Measurements from ENCODE around the gene EMC9.

The EMC9 gene

GRCh38 chr14:24183014-24183481, 41.7 kb upstream of the EMC9 start:
- H3K36me3 ChIP-seq (ENCODE audit: insufficient read depth, low read length): peaks cover 96% of the 10 kb centered on the region
- H3K9ac ChIP-seq (ENCODE audit: low read depth, low read length): no peak overlapping the region
- no peaks in the 10 kb centered on the region for H3K9me3 ChIP-seq (ENCODE audit: insufficient read depth, low read depth, low read length)
- no peaks in the 10 kb centered on the region for H3K27me3 ChIP-seq (ENCODE audit: insufficient read depth, low read length)
- H3K4me3 ChIP-seq (ENCODE audit: low read length): no peak overlapping the region
- peaks cover 5% of the 10 kb centered on the region; the same call in 1 of the 2 replicates for H3K4me1 ChIP-seq (ENCODE audit: insufficient read depth, low read length)
- WGBS: 94% methylated on average over 15 of the region's 15 CpGs
- no peak overlapping the region for H3K27ac ChIP-seq (ENCODE audit: low read depth, low read length)

- Histone ChIP-seq H3K4me1 (ENCODE audit: insufficient read depth, low read length) (no peaks in the 10 kb centered on the region), H3K9me3 (ENCODE audit: insufficient read depth, low read depth, low read length) (no peaks in the 10 kb centered on the region), H3K36me3 (ENCODE audit: insufficient read depth, low read length) (peaks cover 98% of the 10 kb centered on the region), H3K27ac (ENCODE audit: low read depth, low read length) (no peak overlapping the region), H3K4me3 (ENCODE audit: low read length) (no peak overlapping the region), H3K9ac (ENCODE audit: low read depth, low read length) (no peak overlapping the region), H3K27me3 (ENCODE audit: insufficient read depth, low read length) (no peaks in the 10 kb centered on the region)
- 92% methylated on average over 14 of the region's 14 CpGs for WGBS
These were observed 40.9 kb upstream of the EMC9 start for GRCh38 chr14:24182110-24182882.

GRCh38 chr14:24181371-24182077, 40.1 kb upstream of the EMC9 start:
- H3K9me3 ChIP-seq (ENCODE audit: insufficient read depth, low read depth, low read length): no peaks in the 10 kb centered on the region
- no peak overlapping the region for H3K9ac ChIP-seq (ENCODE audit: low read depth, low read length)
- no peaks in the 10 kb centered on the region for H3K4me1 ChIP-seq (ENCODE audit: insufficient read depth, low read length)
- no peak overlapping the region for H3K4me3 ChIP-seq (ENCODE audit: low read length)
- peaks cover 97% of the 10 kb centered on the region for H3K36me3 ChIP-seq (ENCODE audit: insufficient read depth, low read length)
- WGBS: 94% methylated on average over 19 of the region's 19 CpGs
- no peaks in the 10 kb centered on the region for H3K27me3 ChIP-seq (ENCODE audit: insufficient read depth, low read length)
- no peak overlapping the region for H3K27ac ChIP-seq (ENCODE audit: low read depth, low read length)

GRCh38 chr14:24179961-24180796, 38.8 kb upstream of the EMC9 start:
- Histone ChIP-seq H3K27me3 (ENCODE audit: insufficient read depth, low read length) (no peaks in the 10 kb centered on the region), H3K36me3 (ENCODE audit: insufficient read depth, low read length) (peaks cover 89% of the 10 kb centered on the region), H3K9ac (ENCODE audit: low read depth, low read length) (no peak overlapping the region), H3K4me3 (ENCODE audit: low read length) (no peak overlapping the region), H3K27ac (ENCODE audit: low read depth, low read length) (no peak overlapping the region), H3K9me3 (ENCODE audit: insufficient read depth, low read depth, low read length) (no peaks in the 10 kb centered on the region), H3K4me1 (ENCODE audit: insufficient read depth, low read length) (no peaks in the 10 kb centered on the region)
- 93% methylated on average over 18 of the region's 18 CpGs for WGBS

- Histone ChIP-seq H3K4me1 (ENCODE audit: insufficient read depth, low read length) (no peaks in the 10 kb centered on the region), H3K27me3 (ENCODE audit: insufficient read depth, low read length) (no peaks in the 10 kb centered on the region), H3K4me3 (ENCODE audit: low read length) (no peak overlapping the region), H3K9me3 (ENCODE audit: insufficient read depth, low read depth, low read length) (no peaks in the 10 kb centered on the region), H3K9ac (ENCODE audit: low read depth, low read length) (no peak overlapping the region), H3K36me3 (ENCODE audit: insufficient read depth, low read length) (peaks cover 86% of the 10 kb centered on the region), H3K27ac (ENCODE audit: low read depth, low read length) (no peak overlapping the region)
- WGBS: 94% methylated on average over 14 of the region's 14 CpGs
These were observed 38.0 kb upstream of the EMC9 start for GRCh38 chr14:24179294-24179960.

- Histone ChIP-seq H3K9me3 (ENCODE audit: insufficient read depth, low read depth, low read length) (no peaks in the 10 kb centered on the region), H3K4me1 (ENCODE audit: insufficient read depth, low read length) (no peaks in the 10 kb centered on the region), H3K36me3 (ENCODE audit: insufficient read depth, low read length) (peaks cover 79% of the 10 kb centered on the region), H3K4me3 (ENCODE audit: low read length) (no peak overlapping the region), H3K27ac (ENCODE audit: low read depth, low read length) (no peak overlapping the region), H3K27me3 (ENCODE audit: insufficient read depth, low read length) (no peaks in the 10 kb centered on the region), H3K9ac (ENCODE audit: low read depth, low read length) (no peak overlapping the region; the same call in 1 of the 2 replicates)
- 90% methylated on average over 12 of the region's 12 CpGs for WGBS
These were observed 37.2 kb upstream of the EMC9 start for GRCh38 chr14:24178399-24179178.

GRCh38 chr14:24177891-24178290, 36.5 kb upstream of the EMC9 start:
- Histone ChIP-seq H3K9ac (ENCODE audit: low read depth, low read length) (no peak overlapping the region), H3K9me3 (ENCODE audit: insufficient read depth, low read depth, low read length) (no peaks in the 10 kb centered on the region), H3K4me3 (ENCODE audit: low read length) (no peak overlapping the region), H3K27me3 (ENCODE audit: insufficient read depth, low read length) (no peaks in the 10 kb centered on the region), H3K36me3 (ENCODE audit: insufficient read depth, low read length) (peaks cover 72% of the 10 kb centered on the region), H3K27ac (ENCODE audit: low read depth, low read length) (no peak overlapping the region), H3K4me1 (ENCODE audit: insufficient read depth, low read length) (no peaks in the 10 kb centered on the region)
- WGBS: 91% methylated on average over 14 of the region's 14 CpGs

GRCh38 chr14:24177041-24177825, 35.8 kb upstream of the EMC9 start:
- Histone ChIP-seq H3K9me3 (ENCODE audit: insufficient read depth, low read depth, low read length) (no peaks in the 10 kb centered on the region), H3K4me1 (ENCODE audit: insufficient read depth, low read length) (no peaks in the 10 kb centered on the region), H3K27ac (ENCODE audit: low read depth, low read length) (no peak overlapping the region), H3K9ac (ENCODE audit: low read depth, low read length) (no peak overlapping the region), H3K36me3 (ENCODE audit: insufficient read depth, low read length) (peaks cover 66% of the 10 kb centered on the region), H3K4me3 (ENCODE audit: low read length) (no peak overlapping the region), H3K27me3 (ENCODE audit: insufficient read depth, low read length) (no peaks in the 10 kb centered on the region)
- WGBS: 97% methylated on average over 11 of the region's 12 CpGs

GRCh38 chr14:24176599-24176998, 35.2 kb upstream of the EMC9 start:
- H3K9ac ChIP-seq (ENCODE audit: low read depth, low read length): no peak overlapping the region
- H3K36me3 ChIP-seq (ENCODE audit: insufficient read depth, low read length): peaks cover 59% of the 10 kb centered on the region
- no peak overlapping the region for H3K4me3 ChIP-seq (ENCODE audit: low read length)
- H3K27me3 ChIP-seq (ENCODE audit: insufficient read depth, low read length): no peaks in the 10 kb centered on the region
- no peaks in the 10 kb centered on the region for H3K4me1 ChIP-seq (ENCODE audit: insufficient read depth, low read length)
- H3K27ac ChIP-seq (ENCODE audit: low read depth, low read length): no peak overlapping the region
- no peaks in the 10 kb centered on the region for H3K9me3 ChIP-seq (ENCODE audit: insufficient read depth, low read depth, low read length)
- WGBS: 95% methylated on average over 5 of the region's 5 CpGs

All from HUES64 (cell line).